ENCODE data around the gene C7orf57.

The C7orf57 gene

DNA sequence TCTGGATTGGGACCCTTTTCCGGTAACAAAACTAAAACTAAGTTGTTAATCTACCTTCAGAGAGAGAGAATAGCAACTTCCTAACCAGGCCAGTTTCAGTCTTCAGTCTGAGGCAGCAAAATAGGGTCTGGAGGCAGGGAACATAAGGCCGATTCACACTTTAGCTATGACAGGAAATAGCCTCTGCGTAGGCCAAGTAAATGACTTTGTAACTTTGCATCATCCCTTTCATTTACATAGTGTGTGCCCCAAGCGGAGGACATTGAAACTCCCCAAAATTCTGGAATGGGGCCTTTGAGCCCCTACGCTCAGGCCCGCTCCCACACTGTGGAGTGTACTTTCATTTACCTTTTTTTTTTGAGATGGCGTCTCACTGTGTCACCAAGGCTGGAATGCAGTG lies 52.0 kb downstream of the C7orf57 start:
- DNase-seq = peak; percentile 70

DNA sequence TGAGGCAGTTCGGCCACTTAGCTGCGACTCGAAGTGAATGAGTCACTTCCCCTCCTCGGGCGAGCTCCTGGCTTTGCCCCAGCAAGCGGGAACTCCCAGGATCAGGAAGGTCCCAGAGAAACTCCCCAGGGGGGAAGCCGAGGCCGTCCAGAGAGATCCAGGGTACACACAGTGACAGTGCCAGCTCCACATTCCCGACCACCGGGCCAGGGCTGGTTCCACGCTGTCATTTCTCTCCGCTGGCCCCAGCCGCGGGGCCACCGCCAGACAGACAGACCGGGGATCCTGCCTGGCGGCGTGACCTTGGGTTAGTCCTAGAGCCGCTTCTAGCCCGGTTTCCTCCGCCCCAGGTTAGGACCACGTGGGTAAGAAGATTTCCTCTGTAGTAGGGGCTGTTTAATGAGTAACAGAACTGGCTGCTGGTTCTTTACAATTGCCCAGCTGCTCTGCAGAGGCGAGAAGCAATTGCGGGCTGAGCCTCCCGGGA lies 53.3 kb downstream of the C7orf57 start:
- peak; percentile 92 for DNase-seq

DNA sequence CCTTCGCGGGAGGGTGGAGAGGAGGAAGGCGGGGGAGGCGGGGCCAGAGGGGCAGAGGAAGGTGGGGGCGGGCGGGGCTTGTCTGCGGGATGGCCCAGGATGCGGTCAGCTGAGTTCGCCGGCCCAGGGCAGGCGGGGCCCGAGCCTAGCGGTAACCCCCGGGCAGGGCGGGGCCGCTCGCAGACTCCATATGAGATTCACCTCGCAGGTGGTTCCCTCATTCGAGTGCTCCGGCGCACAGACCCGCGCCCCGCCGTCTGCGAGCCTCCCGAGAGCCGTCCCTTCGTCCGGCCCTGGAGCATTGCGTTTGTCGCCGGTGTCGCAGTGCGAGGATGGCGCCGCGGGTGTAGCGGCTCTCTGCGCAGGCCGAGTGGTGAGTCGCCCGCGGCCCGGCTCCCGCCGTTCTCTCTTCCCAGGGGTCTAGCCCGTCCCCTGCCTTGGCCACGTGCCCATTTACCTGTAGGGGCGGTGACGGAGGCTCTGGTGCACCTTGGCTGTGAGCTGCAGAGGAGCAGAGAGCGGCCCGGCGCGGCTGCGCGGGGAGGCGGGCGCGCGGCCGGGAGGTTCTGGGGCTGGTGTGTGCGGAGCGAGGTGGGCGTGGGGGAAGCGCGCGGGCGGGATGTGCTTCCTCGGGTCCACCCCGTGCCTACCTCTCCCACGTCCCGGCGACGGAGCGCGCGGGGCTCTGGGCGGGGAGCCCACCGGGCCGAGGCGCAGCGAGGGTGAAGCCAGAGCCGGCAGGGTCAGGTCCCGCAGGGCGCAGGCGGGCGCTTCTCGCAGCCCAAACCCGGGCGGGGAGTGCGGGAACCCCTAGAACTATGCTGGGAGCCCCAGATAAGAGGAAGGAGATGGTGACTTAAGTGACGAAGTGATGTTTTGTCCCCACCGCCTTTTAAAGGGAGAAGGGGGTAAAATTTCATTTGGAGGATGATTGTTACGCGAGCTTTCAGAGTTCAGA lies 54.0 kb downstream of the C7orf57 start, which contains the start of gene UPP1:
Gene UPP1 (plus strand): TSS at position 220 of the 958 bp plus-strand sequence. CDS start 5,519 bp downstream, outside the sequence.
- peak; percentile 51 for DNase-seq

GRCh38 chr7:48090095-48090805 lies 54.9 kb downstream of the C7orf57 start:
- no peak for DNase-seq

DNA sequence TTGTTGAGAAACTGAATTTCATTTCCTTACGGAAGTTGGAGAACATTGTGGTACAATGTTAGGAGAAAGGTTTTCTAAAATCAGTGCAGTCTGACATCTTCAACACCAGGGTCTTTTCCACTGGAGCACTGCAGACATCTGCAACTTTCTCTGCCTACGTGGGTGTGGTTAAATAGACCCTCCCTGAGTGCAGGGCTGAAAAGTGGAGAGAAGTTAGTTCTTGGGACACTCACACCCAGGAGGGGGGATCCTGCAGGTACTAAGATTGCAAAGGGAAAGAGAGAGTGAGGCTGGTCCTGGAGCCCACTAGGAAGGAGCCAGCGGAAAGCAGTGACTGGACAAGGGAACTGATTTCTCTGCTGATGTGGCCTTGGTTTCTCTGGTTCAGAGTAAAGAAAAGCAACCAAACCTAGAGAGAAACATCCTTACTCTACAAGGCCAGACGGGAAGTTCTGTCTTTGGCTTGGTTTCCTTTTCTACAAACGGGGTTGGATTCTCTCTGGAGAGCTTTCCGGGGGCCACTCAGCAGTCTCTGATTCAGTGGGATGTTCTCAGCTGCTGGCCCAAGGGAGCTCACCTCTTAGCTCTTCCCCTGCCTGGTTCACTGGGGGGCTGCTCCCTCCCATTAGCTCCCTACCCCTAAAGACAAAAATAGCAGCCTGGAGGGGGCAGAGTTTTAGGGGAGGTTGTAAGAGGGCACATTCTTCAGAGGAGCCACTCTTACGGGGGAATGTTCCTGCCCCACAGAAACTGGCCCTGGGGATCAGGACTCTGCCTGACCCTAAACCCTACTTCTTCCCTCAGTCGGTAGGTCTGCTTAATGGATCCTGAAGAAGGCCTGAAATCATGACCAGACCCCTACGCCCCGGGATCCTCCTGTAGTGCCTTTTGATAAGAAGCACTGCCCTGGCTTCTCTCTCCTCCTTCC lies 56.4 kb downstream of the C7orf57 start:
- no peak for DNase-seq

GRCh38 chr7:48094861-48095293 lies 59.5 kb downstream of the C7orf57 start:
- no peak for DNase-seq

DNA sequence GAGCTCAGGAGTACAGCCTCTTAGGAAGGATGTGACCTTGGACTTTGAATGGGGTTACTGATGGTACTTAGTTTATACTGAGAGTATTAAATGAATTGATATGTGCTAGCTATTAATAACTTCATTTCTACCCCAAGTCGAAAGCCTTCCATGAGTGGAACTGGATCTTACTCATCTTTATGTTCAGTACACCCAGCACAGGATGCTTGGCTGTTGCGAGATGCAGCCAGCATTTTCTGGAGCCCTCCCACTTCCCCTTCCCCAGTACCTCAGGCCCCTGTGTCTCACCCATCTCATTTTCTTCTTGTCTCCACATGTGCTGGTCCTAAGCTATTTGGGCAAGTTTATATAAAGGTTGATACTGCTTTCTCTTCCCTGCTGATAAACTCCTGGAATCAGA lies 60.9 kb downstream of the C7orf57 start:
- DNase-seq = peak; percentile 55

- DNase-seq = no peak
These were observed 62.3 kb downstream of the C7orf57 start for GRCh38 chr7:48097521-48098231.

- DNase-seq = no peak
These were observed 63.5 kb downstream of the C7orf57 start for GRCh38 chr7:48098846-48099245.

GRCh38 chr7:48099781-48100180 lies 64.4 kb downstream of the C7orf57 start:
- DNase-seq = no peak

- DNase-seq = no peak
These were observed 66.0 kb downstream of the C7orf57 start for GRCh38 chr7:48101352-48101751.

DNA sequence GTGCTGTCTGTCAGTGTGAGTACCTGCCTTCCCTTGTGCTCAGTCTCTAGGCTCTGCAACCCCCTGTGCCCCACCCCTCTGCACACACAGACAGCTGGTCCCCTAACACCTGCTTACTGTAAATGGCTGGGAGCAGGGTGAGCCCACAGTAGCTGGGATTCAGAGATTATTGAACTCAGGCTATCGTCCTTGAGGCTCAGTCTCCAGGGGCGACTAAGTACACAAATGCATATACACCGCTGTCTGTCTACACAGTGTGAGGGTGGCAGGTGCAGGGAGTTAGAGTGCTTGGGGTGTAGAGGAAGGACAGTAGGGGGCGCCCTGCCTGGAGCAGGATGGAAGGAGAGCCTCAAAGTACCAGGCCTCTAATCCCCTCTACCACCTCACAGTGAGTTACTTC lies 66.6 kb downstream of the C7orf57 start:
- no peak for DNase-seq

GRCh38 chr7:48102530-48102929 lies 67.2 kb downstream of the C7orf57 start:
- DNase-seq = no peak

DNA sequence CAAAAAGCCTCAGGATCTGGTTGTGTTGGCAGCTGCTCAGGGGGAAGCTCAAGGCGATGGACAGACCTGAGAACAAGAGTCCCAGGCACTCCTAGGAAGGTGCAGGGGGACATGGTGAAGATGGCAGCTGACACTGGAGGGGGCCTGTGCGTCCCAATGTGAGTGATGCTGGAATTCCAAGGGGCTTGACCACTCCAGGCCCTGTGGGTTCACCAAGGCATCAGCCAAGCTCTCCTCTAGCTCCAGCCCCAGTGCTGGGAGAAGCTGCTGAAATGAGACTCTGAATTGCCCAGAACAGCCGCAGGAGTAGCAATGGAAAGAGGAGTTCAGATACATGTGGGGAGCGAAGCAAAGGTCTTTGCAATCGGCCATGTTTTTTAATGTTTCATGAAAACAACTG lies 69.7 kb downstream of the C7orf57 start:
- DNase-seq = no peak

DNA sequence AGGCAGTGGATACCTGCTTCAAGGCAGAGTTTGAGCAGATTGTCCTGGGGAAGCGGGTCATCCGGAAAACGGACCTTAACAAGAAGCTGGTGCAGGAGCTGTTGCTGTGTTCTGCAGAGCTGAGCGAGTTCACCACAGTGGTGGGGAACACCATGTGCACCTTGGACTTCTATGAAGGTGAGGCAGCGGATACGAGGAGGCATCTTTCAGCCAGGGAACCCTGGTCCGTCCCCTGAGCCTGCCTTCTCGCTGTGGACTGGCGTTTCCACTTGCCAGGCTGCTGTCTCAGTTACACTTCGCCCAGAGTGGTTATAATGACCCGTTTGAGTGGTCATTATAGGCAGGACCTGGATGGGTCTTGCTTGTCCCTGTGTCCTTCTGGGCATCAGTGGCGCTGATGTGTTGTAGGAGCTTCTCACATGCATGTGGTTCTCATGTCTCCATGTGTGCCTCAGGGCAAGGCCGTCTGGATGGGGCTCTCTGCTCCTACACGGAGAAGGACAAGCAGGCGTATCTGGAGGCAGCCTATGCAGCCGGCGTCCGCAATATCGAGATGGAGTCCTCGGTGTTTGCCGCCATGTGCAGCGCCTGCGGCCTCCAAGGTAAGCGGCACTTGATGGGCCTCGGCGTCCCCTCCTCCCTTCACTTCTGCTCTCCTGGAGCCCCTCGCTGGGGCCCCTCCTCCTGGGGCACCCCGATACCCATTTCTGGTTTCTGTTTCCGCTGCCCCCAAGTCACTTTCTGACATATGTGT lies 71.7 kb downstream of the C7orf57 start:
- no peak for DNase-seq

- no peak for DNase-seq
These were observed 72.7 kb downstream of the C7orf57 start for GRCh38 chr7:48107926-48108472.

GRCh38 chr7:48108959-48109847 lies 73.9 kb downstream of the C7orf57 start:
- no peak for DNase-seq

DNA sequence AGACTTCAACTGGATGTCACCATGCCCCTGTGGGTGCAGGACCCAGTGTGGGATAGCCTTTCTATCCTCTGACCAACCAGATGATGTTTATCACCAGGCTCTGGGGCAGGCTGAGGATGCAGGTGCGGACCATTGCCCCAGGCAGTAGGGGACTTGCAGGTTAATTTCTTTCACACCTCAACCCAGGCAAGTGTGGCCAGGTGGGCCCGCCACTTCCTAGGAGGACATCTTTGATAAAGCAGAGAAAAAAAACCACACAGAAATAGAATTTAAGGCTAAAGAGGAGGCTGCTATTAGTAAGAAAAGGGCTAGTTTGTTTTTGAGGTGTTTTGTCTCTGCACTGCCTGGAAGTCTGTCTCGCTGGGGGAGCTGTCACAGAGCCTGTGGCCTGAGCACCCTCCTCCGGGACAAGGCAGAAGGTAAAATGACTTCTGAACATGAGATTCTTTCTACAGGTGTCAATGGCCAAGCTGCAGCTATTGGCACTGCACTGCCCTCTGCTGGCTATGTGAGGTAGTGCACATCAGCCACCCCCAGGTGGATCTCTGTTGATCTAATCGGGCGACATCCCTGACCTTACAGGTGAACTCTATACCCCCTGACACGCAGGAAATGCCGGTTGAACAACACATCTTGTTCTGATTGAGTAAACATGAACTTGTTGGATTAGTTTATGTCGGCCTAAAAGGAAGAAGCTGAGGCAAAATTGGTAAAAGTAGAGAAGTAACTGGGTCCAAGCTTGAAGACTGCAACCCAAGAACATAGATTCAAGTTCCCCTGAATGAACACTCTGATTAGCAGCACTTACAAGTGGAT lies 74.7 kb downstream of the C7orf57 start:
- DNase-seq = peak; percentile 87

- no peak for DNase-seq
These were observed 75.5 kb downstream of the C7orf57 start for GRCh38 chr7:48110868-48111267.

All from activated CD4-positive, alpha-beta T cell treated with anti-CD3 and anti-CD28 coated beads, Interleukin-10, Interleukin-2, amounts not matched to agents 100 ng/mL and 50 ng/mL, durations not matched to agents 16 hours and 8 hours (primary cell).